ENCODE results near the gene ATR.

DNA sequence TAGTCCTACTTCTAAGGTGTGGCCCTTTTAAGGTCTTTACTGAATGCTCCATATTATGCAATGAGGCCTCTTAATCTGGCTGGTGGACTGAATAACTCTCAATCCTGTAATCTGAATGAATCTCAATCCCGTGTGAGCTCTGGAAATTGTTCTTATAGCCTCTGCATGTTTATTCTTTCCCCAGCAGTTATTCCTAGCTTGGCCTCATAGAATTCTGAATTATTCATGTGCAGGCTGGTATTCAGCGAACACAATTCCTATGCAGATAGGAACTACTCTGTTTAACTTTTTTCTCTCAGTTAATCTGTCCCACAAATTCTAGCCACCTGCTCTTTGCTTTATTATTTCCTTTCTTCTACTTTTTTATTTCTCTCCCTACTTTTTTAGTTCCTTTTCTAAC, 86.3 kb downstream of the ATR start:
- TF ChIP-seq, protein P1, sequence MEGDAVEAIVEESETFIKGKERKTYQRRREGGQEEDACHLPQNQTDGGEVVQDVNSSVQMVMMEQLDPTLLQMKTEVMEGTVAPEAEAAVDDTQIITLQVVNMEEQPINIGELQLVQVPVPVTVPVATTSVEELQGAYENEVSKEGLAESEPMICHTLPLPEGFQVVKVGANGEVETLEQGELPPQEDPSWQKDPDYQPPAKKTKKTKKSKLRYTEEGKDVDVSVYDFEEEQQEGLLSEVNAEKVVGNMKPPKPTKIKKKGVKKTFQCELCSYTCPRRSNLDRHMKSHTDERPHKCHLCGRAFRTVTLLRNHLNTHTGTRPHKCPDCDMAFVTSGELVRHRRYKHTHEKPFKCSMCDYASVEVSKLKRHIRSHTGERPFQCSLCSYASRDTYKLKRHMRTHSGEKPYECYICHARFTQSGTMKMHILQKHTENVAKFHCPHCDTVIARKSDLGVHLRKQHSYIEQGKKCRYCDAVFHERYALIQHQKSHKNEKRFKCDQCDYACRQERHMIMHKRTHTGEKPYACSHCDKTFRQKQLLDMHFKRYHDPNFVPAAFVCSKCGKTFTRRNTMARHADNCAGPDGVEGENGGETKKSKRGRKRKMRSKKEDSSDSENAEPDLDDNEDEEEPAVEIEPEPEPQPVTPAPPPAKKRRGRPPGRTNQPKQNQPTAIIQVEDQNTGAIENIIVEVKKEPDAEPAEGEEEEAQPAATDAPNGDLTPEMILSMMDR (IDR thresholded peaks at IDR 0.05; ENCODE audit: low read depth, low read length), result no peak
- no peak for TF ChIP-seq EZH2phosphoT487 (IDR thresholded peaks at IDR 0.05; ENCODE audit: low read depth)

Measured in OCI-LY3 (cell line).